ENCODE results near the gene TMEM81.

Gene TMEM81

DNA sequence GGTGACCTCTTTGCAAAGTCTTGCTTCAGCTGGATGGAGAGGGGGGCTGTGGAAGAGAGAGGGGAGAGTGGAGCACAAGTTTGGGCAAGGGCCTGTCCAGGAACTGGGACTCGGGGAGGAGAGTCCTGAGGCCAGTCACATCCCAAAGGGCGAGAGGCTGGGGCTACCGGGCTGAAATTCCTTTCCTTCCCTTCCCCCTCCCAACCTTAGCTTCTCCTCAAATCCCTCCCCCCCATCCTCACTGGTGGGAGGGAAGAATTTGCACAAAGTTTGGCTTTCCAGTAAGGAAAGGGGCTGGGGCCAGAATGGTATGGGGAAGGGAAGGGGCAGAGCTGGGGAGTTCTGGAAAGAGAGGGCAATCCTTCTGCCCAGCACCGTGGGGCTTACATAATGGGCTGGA lies 40.4 kb downstream of the TMEM81 start:
- H3K4me3 ChIP-seq (ENCODE audit: low read depth, low read length), result no peak overlapping the region
- TF ChIP-seq, protein P1, sequence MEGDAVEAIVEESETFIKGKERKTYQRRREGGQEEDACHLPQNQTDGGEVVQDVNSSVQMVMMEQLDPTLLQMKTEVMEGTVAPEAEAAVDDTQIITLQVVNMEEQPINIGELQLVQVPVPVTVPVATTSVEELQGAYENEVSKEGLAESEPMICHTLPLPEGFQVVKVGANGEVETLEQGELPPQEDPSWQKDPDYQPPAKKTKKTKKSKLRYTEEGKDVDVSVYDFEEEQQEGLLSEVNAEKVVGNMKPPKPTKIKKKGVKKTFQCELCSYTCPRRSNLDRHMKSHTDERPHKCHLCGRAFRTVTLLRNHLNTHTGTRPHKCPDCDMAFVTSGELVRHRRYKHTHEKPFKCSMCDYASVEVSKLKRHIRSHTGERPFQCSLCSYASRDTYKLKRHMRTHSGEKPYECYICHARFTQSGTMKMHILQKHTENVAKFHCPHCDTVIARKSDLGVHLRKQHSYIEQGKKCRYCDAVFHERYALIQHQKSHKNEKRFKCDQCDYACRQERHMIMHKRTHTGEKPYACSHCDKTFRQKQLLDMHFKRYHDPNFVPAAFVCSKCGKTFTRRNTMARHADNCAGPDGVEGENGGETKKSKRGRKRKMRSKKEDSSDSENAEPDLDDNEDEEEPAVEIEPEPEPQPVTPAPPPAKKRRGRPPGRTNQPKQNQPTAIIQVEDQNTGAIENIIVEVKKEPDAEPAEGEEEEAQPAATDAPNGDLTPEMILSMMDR (IDR thresholded peaks at IDR 0.05; ENCODE audit: insufficient read depth, low read depth, low read length, missing control alignments), result no peak
- DNase-seq (ENCODE audit: low read depth), result no peak

DNA sequence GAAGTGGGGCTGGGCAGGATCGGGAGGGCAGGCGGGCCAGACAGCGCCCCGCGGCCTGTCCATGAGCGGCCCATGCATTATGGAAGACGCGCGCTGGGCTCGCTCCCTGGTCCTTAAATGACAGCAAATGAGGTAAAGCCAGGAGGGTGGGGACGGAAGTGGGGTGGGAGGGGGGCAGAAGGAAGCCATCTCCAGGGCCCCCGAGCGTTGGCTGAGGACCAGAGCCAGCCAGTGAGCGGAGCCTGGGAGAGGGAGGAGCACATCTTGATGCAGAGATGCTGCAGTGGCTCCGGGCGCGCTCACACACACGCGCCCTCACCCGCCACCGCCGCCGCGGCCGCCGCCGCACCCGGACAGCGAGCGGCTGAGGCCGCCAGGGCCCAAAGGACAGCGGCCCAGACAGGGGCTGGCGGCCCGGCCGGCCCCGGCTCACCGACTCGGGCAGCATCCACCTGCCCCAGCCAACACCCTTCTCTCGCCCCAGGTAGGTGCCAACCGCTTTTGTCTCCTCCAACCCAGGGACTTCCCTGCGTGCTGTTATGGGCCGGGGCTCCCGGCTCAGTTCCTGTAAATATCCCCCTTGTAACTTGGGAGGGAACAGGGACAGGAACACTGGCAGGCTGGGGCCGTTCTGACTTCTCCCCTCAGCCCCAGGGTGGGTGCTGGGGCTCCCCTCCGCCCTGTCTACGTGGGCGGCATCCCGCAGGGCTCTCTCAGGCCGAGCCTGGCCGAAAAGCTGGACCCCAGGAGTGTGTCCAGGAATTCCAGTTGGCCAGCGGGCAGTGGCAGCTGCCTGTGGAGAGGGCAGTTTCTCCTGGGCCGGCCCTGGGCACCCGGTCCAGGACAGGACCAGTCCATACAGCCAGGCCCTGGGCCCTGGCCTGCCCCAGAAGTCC lies 41.1 kb downstream of the TMEM81 start, which contains the start of gene CNTN2:
TSS of gene CNTN2 (plus strand) at position 302 of the 896 bp plus-strand sequence. CDS start 9,974 bp downstream, outside the sequence.
- DNase-seq (ENCODE audit: low read depth), result no peak
- H3K4me3 ChIP-seq (ENCODE audit: low read depth, low read length), result no peak within 1 kb of the TSS
- TF ChIP-seq, protein P1 (IDR thresholded peaks at IDR 0.05; ENCODE audit: insufficient read depth, low read depth, low read length, missing control alignments), result no peak

DNA sequence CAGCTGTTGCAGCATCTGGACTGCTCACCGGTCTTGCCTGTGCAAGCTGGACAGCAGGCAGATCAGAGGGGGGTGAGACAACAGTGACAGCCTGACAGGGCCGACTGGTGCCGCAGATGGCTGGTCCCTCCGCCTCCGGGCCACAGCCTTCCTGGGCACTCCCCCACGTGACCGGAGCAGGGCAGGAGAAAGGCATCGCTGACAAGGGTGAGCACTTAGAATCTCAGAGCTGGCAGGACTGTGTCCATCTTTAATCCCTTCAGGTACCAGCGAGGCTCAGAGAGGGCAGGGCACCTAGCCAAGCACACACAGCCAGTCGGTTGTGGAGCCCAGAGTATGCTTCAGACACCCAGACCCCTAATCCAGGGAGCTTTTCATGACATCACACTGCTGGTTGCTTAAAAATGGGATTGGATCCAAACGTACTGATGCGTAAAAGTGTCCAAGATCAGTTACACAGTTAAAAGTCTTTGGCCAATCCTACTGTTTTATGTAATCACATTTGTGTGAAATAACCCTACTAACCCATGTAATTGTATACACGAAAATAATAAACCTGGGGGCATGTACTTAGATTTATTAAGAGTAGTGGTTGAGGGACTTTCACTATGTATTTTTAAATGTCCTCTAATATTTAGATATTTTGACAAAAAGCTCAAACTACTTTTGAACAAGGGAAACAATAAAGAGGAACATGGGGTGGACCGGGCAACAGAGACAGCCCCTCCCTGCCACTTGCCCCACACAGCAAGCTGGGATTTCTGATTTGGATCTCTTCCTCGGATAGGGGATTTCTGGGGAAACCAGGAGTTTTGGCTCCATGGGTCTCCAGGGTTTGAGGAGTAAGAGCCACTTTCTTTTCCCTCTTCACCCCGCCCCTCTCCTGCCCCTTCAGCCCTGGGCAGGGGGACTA lies 42.0 kb downstream of the TMEM81 start:
- no peak overlapping the region for H3K4me3 ChIP-seq (ENCODE audit: low read depth, low read length)
- DNase-seq (ENCODE audit: low read depth), result no peak
- TF ChIP-seq, protein P1 (IDR thresholded peaks at IDR 0.05; ENCODE audit: insufficient read depth, low read depth, low read length, missing control alignments), result no peak

DNA sequence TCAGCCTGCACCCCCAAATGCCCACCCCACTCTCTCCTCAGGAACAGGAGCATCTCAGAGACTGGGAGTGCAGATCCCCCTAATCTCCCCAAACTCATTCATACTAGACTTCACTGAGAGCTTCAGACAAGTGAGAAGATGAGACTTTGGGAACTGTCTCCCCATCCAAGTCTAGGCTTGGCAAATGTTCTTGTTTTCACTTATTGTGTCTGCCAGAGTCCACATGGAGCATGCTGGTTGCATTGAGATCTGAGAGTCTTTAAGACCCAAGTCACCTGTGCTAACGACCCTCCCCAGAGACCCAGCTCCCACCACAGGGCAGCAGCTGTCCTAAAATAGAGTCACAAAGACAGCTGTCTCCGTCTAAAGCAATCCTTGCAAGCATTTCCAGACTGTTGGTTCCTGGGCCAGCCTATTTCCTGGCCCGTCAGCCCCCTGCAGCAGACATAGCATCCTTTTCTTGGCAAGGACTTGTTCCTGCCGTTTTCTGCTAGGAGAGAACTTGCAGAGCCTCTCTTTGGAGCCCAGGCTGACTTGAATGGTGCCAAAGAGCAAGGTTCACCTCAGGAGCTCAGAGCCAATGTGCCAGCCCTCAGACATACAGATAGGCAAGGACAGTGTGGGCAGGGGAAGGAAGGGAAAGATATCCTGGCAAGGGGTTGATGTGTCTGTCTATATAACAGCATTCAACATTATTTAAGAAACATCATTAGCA lies 43.1 kb downstream of the TMEM81 start:
- no peak for DNase-seq (ENCODE audit: low read depth)
- H3K4me3 ChIP-seq (ENCODE audit: low read depth, low read length), result no peak overlapping the region
- TF ChIP-seq, protein P1 (IDR thresholded peaks at IDR 0.05; ENCODE audit: insufficient read depth, low read depth, low read length, missing control alignments), result no peak

DNA sequence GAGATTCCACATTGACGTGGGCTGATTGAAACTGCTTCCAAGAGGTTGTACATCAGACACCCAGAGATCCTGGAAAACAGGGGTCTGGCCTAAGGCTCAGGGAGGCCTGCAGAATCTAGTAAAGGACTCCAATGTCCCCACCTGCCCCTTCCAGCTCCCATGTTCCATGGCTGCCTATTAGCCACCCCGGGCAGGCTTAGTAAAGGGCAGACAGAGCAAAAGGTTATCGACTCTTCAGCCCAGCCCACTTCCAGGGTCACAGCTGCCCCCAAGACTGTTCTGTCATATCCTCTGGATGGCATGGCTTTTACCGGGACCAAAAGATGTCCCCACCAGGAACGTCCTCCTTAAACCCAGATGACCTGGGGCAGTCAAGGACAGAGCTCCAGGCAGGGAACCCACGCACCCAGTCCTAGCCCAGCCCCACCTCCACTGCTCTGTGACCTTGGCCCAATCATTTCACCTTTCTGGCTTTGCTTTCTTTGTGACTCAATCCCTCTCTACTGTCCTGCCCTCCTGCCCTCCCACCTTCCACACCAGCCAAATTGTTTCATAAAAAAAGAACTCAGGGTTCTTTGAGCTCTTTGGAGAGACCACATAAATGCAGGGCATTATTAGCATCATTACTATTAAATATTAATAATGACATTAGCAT lies 46.0 kb downstream of the TMEM81 start:
- H3K4me3 ChIP-seq (ENCODE audit: low read depth, low read length), result no peak overlapping the region
- TF ChIP-seq, protein P1 (IDR thresholded peaks at IDR 0.05; ENCODE audit: insufficient read depth, low read depth, low read length, missing control alignments), result no peak
- DNase-seq (ENCODE audit: low read depth), result no peak

DNA sequence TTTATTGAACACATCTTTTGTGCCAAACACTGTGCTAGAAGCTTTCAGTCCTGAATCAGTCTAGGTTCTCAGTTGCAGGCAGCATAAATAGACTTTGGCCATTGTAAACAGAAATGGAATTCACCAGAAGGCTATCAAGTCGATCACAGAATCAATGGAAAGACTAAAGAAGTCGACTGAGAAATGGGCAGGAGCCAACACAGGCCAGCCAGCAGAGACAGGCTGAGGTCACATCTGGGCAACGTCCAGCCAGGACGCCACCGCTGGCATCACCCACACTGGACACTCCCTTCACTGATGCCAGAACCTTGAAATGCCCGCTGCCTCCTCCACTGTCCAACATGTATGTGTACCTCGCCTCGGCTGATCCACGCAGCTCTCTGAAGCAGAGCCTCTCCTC lies 46.7 kb downstream of the TMEM81 start:
- no peak overlapping the region for H3K4me3 ChIP-seq (ENCODE audit: low read depth, low read length)
- no peak for DNase-seq (ENCODE audit: low read depth)
- TF ChIP-seq, protein P1 (IDR thresholded peaks at IDR 0.05; ENCODE audit: insufficient read depth, low read depth, low read length, missing control alignments), result no peak
